Lung (tissue), 12 donors: ENCODE results near the gene ZNF30. TPM values are rescaled to one million over a fixed set of nuclear protein-coding genes. Genes with fewer than 3 reads are reported as not detected.

Experiments
- ATAC-seq: fragments of 200-7000 bp; cut with Tn5 transposase; one replicate; pipeline ENCODE4 v1.9.1; 2020; ENCODE audit warnings: moderate number of reproducible peaks; ENCODE audit not compliant: insufficient read depth, low FRiP score
- DNase-seq, 3 donors: peaks; one replicate each; pipeline ENCODE4 v3.0.0-alpha.2; 2013 to 2017
- H3K27ac ChIP-seq, 2 donors: one replicate each; pipeline ENCODE4 v1.5.1; 2013; ENCODE audit warnings: mild to moderate bottlenecking in 2 of 2, moderate library complexity in 2 of 2, control low read depth in 1 of 2, inconsistent platforms in 1 of 2, low read depth in 1 of 2, low read length in 1 of 2
- H3K27me3 ChIP-seq, 3 donors: one replicate each; pipeline ENCODE4 v1.5.1; 2013; ENCODE audit warnings: low read length in 2 of 3; ENCODE audit not compliant: control insufficient read depth in 3 of 3, insufficient read depth in 3 of 3
- H3K36me3 ChIP-seq, 4 donors: one replicate each; pipeline ENCODE4 v1.5.1; 2013; ENCODE audit warnings: low read length in 4 of 4, mild to moderate bottlenecking in 1 of 4, moderate library complexity in 1 of 4; ENCODE audit not compliant: control insufficient read depth in 4 of 4, insufficient read depth in 4 of 4
- H3K4me1 ChIP-seq, 5 donors: one replicate each; pipeline ENCODE4 v1.5.1; 2013; ENCODE audit warnings: low read length in 5 of 5, mild to moderate bottlenecking in 2 of 5, moderate library complexity in 1 of 5; ENCODE audit not compliant: control insufficient read depth in 5 of 5, insufficient read depth in 5 of 5
- H3K4me3 ChIP-seq: one replicate; pipeline ENCODE4 v1.5.1; 2013; ENCODE audit warnings: mild to moderate bottlenecking, control low read depth, moderate library complexity
- H3K9ac ChIP-seq, 2 donors: one replicate each; pipeline ENCODE4 v1.5.1; 2013; ENCODE audit warnings: low read length in 2 of 2, control low read depth in 1 of 2; ENCODE audit not compliant: insufficient read depth in 1 of 2
- H3K9me3 ChIP-seq, 4 donors: one replicate each; pipeline ENCODE4 v1.5.1; 2013; ENCODE audit warnings: low read length in 3 of 4, mild to moderate bottlenecking in 1 of 4, moderate library complexity in 1 of 4; ENCODE audit not compliant: control insufficient read depth in 4 of 4, insufficient read depth in 3 of 4
- WGBS, 2 donors: extraction: QIAGEN DNeasy Blood & Tissue Kit; methylation state at CpG; one replicate each; pipeline ENCODE4 v1.1.7; 2013; 5-methylcytosine and 5-hydroxymethylcytosine counted together
- polyA plus RNA-seq, 2 donors: library from polyadenylated mRNA; stranded (reverse); fragments of 200-250 nt; gene quantifications; one replicate each; pipeline ENCODE4 v1.2.1, GENCODE V29; 2013
- total RNA-seq, 2 donors: library from RNA; depleted of rRNA in 1 of 2; stranded (reverse); fragments of >200 nt in 1 of 2; gene quantifications; one replicate each; pipeline ENCODE4 v1.2.1, GENCODE V29; 2014 to 2021
- TF ChIP-seq, protein P1 (sequence below): IDR thresholded peaks from 2 replicates; pipeline ENCODE4 v1.5.1; 2012; ENCODE audit warnings: mild to moderate bottlenecking; ENCODE audit errors: control extremely low read depth, extremely low read depth
- donor health status: control.
- donor health status: control.
- donor health status: Bipolar disorder and iron deficiency.
- donor health status: healthy.
- donor health status: DM: yes; HTN: yes; CAD: no.

ZNF30 gene
- total and polyA plus RNA-seq, 4 donors = 1.5 to 5.5 (median 2.6) TPM

DNA sequence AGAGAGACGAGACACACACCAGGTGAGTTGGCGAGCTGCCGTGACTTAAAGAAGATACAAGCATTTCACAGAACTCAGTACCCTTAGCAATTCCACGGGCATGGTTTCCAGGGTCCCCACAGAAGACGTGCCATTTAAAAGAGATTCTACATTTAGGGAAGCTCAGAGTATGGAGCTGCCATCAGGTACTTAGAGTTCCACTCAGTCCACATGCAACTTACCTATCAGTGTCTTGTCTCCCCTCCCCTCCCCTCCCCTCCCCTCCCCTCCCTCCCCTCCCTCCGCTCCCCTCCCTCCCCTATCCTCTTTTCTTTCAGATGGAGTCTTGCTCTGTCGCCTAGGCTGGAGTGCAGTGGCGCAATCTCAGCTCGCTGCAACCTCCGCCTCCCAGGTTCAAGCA is 12.2 kb downstream of the ZNF30 start:
- no peak overlapping the region for H3K9ac ChIP-seq
- H3K36me3 ChIP-seq = peaks cover 8 to 32% (median 12%) of the 10 kb centered on the region in 4 donors
- WGBS, 2 donors = 83 to 94% methylated on average over 8 to 9 of the region's 10 CpGs
- peaks cover 3 to 13% (median 7%) of the 10 kb centered on the region in 4 donors for H3K9me3 ChIP-seq
- no peak overlapping the region for H3K4me3 ChIP-seq
- TF ChIP-seq, protein P1, sequence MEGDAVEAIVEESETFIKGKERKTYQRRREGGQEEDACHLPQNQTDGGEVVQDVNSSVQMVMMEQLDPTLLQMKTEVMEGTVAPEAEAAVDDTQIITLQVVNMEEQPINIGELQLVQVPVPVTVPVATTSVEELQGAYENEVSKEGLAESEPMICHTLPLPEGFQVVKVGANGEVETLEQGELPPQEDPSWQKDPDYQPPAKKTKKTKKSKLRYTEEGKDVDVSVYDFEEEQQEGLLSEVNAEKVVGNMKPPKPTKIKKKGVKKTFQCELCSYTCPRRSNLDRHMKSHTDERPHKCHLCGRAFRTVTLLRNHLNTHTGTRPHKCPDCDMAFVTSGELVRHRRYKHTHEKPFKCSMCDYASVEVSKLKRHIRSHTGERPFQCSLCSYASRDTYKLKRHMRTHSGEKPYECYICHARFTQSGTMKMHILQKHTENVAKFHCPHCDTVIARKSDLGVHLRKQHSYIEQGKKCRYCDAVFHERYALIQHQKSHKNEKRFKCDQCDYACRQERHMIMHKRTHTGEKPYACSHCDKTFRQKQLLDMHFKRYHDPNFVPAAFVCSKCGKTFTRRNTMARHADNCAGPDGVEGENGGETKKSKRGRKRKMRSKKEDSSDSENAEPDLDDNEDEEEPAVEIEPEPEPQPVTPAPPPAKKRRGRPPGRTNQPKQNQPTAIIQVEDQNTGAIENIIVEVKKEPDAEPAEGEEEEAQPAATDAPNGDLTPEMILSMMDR = no peak
- ATAC-seq (no peak), DNase-seq (no peak)
- no peaks in the 10 kb centered on the region for H3K27me3 ChIP-seq
- H3K27ac ChIP-seq = no peak overlapping the region
- H3K4me1 ChIP-seq = no peaks in the 10 kb centered on the region

DNA sequence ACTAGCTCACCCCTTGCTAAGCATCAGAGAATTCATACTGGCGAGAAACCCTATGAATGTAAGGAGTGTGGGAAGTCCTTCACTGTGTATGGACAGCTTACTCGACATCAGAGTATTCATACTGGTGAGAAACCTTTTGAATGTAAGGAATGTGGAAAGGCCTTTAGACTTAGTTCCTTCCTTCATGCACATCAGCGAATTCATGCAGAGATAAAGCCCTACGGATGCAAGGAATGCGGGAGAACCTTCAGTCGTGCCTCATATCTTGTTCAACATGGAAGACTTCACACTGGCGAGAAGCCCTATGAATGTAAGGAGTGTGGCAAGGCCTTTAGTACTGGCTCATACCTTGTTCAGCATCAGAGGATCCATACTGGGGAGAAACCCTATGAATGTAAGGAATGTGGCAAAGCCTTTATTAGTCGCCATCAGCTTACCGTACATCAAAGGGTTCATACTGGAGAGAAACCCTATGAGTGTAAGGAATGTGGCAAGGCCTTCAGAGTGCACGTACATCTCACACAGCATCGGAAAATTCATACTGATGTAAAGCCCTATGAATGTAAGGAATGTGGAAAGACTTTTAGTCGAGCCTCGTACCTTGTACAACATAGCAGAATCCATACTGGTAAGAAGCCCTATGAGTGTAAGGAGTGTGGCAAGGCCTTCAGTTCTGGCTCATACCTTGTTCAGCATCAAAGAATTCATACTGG is 17.3 kb downstream of the ZNF30 start:
- TF ChIP-seq, protein P1 = no peak
- WGBS, 2 donors = 97 to 98% methylated on average over 13 of the region's 13 CpGs
- H3K9me3 ChIP-seq = peaks cover 6 to 31% (median 17%) of the 10 kb centered on the region in 4 donors

DNA sequence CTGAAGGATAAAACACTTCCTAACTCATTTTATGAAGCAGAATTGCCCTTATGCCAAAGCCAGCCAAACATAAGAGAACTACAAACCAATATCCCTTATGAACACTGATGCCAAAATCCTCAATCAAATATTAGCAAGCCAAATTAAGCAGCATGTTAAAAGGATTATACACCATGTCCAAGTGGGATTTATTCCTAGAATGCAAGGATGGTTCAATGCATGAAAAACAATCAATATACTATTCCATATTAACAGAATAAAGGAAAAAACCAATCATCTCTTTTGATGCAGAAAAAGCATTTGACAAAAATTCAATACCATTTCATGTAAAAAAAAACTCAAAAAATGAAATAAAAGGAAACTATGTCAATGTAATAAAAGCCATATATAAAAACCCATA is 26.4 kb downstream of the ZNF30 start:
- Histone ChIP-seq H3K27ac (no peak overlapping the region), H3K9ac (no peak overlapping the region), H3K4me3 (no peak overlapping the region), H3K36me3 (peaks cover 10 to 27% (median 18%) of the 10 kb centered on the region in 4 donors), H3K9me3 (peaks cover 13 to 49% (median 17%) of the 10 kb centered on the region in 4 donors), H3K27me3 (no peaks in the 10 kb centered on the region), H3K4me1 (no peaks in the 10 kb centered on the region)
- DNase-seq (no peak), ATAC-seq (no peak)
- TF ChIP-seq, protein P1 = no peak

More for the DNA sequence above, 17.3 kb downstream of the ZNF30 start:
- DNase-seq = no peak
- no peak overlapping the region for H3K4me3 ChIP-seq
- no peaks in the 10 kb centered on the region for H3K27me3 ChIP-seq
- ATAC-seq = no peak
- H3K4me1 ChIP-seq = no peaks in the 10 kb centered on the region
- H3K27ac ChIP-seq = no peak overlapping the region
- peaks cover 10 to 29% (median 20%) of the 10 kb centered on the region in 4 donors for H3K36me3 ChIP-seq
- no peak overlapping the region for H3K9ac ChIP-seq
